ENCODE measurements around the gene GYG2. TPM values are rescaled to one million over a fixed set of nuclear protein-coding genes. Genes with fewer than 3 reads are reported as not detected.

Gene GYG2
- total RNA-seq, 1 experiment from 2014 or later: 39.8 TPM

GRCh38 chrX:2931155-2931554 lies 102.4 kb downstream of the GYG2 start:
- POLR2A ChIA-PET (ENCODE audit: low non-redundant PET): no interaction called here
- intact Hi-C loops (cut with micrococcal nuclease; ENCODE audit: unreplicated experiment): no loop called here
- BruUV-seq (replicated peaks): no TSS peak
- no peak for DNase-seq (ENCODE audit: low spot score)
- H3K36me3 ChIP-seq (ENCODE audit: insufficient read depth, low read length, poor library complexity, severe bottlenecking): no peaks in the 10 kb centered on the region
- H3K9me3 ChIP-seq (ENCODE audit: low read depth, low read length, poor library complexity, severe bottlenecking): no peaks in the 10 kb centered on the region
- no peak for TF ChIP-seq CTCF (conservative IDR thresholded peaks at IDR 0.05; ENCODE audit: low read depth, low read length)
- TF ChIP-seq EZH2 (IDR thresholded peaks at IDR 0.05; ENCODE audit: borderline replicate concordance, low read depth, low read length, poor library complexity, severe bottlenecking): no peak
- H3K4me3 ChIP-seq (ENCODE audit: low read depth, low read length, poor library complexity, severe bottlenecking): no peak overlapping the region
- no peaks in the 10 kb centered on the region for H3K4me1 ChIP-seq (ENCODE audit: insufficient read depth, low read length, poor library complexity, severe bottlenecking)
- peaks cover 6% of the 10 kb centered on the region for H3K27me3 ChIP-seq (replicated peaks; ENCODE audit: insufficient read depth, low read depth, low read length, poor library complexity)
- CTCF ChIA-PET: no interaction called here
- no peak overlapping the region for H3K27ac ChIP-seq (ENCODE audit: low read depth, low read length, poor library complexity, severe bottlenecking)

GRCh38 chrX:2931612-2932011 lies 102.9 kb downstream of the GYG2 start:
- intact Hi-C loops (cut with micrococcal nuclease; ENCODE audit: unreplicated experiment): no loop called here
- H3K4me3 ChIP-seq (ENCODE audit: low read depth, low read length, poor library complexity, severe bottlenecking): no peak overlapping the region
- H3K4me1 ChIP-seq (ENCODE audit: insufficient read depth, low read length, poor library complexity, severe bottlenecking): no peaks in the 10 kb centered on the region
- TF ChIP-seq CTCF (conservative IDR thresholded peaks at IDR 0.05; ENCODE audit: low read depth, low read length) (no peak), EZH2 (IDR thresholded peaks at IDR 0.05; ENCODE audit: borderline replicate concordance, low read depth, low read length, poor library complexity, severe bottlenecking) (no peak)
- H3K9me3 ChIP-seq (ENCODE audit: low read depth, low read length, poor library complexity, severe bottlenecking): no peaks in the 10 kb centered on the region
- ChIA-PET POLR2A (ENCODE audit: low non-redundant PET) (no interaction called here), CTCF (no interaction called here)
- no peak overlapping the region for H3K27ac ChIP-seq (ENCODE audit: low read depth, low read length, poor library complexity, severe bottlenecking)
- DNase-seq (ENCODE audit: low spot score): no peak
- no peaks in the 10 kb centered on the region for H3K36me3 ChIP-seq (ENCODE audit: insufficient read depth, low read length, poor library complexity, severe bottlenecking)
- H3K27me3 ChIP-seq (replicated peaks; ENCODE audit: insufficient read depth, low read depth, low read length, poor library complexity): peaks cover 6% of the 10 kb centered on the region
- no TSS peak for BruUV-seq (replicated peaks)

Other genes with a start within 250 kb of the GYG2 start
- 1,443 and 1,572 TPM in 2 replicates for gene CD99, start 137.6 kb upstream of the GYG2 start, total RNA-seq (2021)
- 7.5 and 7.7 TPM in 2 replicates for gene XG, start 76.9 kb upstream of the GYG2 start, total RNA-seq (2021)
- 1.2 and 1.6 TPM in 2 replicates for gene ARSD, start 100.4 kb downstream of the GYG2 start, total RNA-seq (2021)
- gene ARSH, start 177.6 kb downstream of the GYG2 start, total RNA-seq (2021): not detected in 2 replicates
- not detected in 2 replicates for gene ARSF, start 212.5 kb downstream of the GYG2 start, total RNA-seq (2021)

Data from A673 (cell line).